ENCODE data around the gene IL6R. TPM values are rescaled to one million over a fixed set of nuclear protein-coding genes. Genes with fewer than 3 reads are reported as not detected.
"Not testable (repeated sequence)": the region's sequence is repeated elsewhere in the genome, so short reads cannot be mapped to it uniquely, and the experiment has no call there.

IL6R gene
- total RNA-seq, 1 experiment from 2014 or later: 16.1 TPM

DNA sequence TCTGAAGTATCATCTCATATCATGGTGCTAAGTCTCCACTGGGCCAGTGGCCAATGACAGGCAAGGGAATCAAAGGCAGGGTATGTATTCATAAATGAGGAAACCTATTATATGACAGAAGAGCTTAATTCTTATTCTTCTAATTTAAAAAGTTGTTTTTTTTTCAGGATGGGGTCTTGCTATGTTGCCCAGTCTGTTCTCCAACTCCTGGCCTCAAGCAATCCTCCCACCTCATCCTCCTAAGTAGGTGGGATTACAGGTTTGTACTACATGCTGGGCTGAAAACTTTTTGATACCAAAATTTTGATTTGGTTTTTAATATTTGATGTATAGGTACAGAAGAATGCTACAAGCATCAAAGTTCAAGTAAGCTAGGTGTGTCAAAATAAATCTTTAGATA, 44.9 kb upstream of the IL6R start:
- Histone ChIP-seq H3K4me3 (ENCODE audit: low read length) (no peak overlapping the region), H3K4me2 (ENCODE audit: low read length) (no peak overlapping the region), H3K9ac (ENCODE audit: low read length) (no peak overlapping the region), H3K27me3 (ENCODE audit: low read length) (no peaks in the 10 kb centered on the region), H3K4me1 (ENCODE audit: insufficient read depth, low read length) (no peaks in the 10 kb centered on the region), H3F3A (ENCODE audit: low read length, unreplicated experiment) (no peaks in the 10 kb centered on the region), H3K27ac (ENCODE audit: low read length) (no peak overlapping the region), H2AFZ (ENCODE audit: low read length) (no peak overlapping the region), H3K36me3 (ENCODE audit: low read depth, low read length) (no peaks in the 10 kb centered on the region), H3K9me2 (replicated peaks; ENCODE audit: low read length) (no peaks in the 10 kb centered on the region), H3K9me3 (ENCODE audit: low read length) (no peaks in the 10 kb centered on the region), H4K20me1 (ENCODE audit: low read length) (no peaks in the 10 kb centered on the region), H3K79me2 (ENCODE audit: low read length) (no peaks in the 10 kb centered on the region)
- CTCF ChIA-PET: no interaction called here
- DNase-seq (no peak), ATAC-seq (no peak)
- BruUV-seq (replicated peaks): no TSS peak
- POLR2A ChIA-PET (ENCODE audit: unreplicated experiment): no interaction called here
- intact Hi-C loops (cut with micrococcal nuclease): no loop called here
- no peak for TF ChIP-seq EZH2phosphoT487 (IDR thresholded peaks at IDR 0.05; ENCODE audit: borderline replicate concordance, low read length)
- TF ChIP-seq, protein P1, sequence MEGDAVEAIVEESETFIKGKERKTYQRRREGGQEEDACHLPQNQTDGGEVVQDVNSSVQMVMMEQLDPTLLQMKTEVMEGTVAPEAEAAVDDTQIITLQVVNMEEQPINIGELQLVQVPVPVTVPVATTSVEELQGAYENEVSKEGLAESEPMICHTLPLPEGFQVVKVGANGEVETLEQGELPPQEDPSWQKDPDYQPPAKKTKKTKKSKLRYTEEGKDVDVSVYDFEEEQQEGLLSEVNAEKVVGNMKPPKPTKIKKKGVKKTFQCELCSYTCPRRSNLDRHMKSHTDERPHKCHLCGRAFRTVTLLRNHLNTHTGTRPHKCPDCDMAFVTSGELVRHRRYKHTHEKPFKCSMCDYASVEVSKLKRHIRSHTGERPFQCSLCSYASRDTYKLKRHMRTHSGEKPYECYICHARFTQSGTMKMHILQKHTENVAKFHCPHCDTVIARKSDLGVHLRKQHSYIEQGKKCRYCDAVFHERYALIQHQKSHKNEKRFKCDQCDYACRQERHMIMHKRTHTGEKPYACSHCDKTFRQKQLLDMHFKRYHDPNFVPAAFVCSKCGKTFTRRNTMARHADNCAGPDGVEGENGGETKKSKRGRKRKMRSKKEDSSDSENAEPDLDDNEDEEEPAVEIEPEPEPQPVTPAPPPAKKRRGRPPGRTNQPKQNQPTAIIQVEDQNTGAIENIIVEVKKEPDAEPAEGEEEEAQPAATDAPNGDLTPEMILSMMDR (conservative IDR thresholded peaks at IDR 0.05; ENCODE audit: low read depth, low read length): no peak
- no peak for TF ChIP-seq EZH2 (IDR thresholded peaks at IDR 0.05; ENCODE audit: low read length, unreplicated experiment)

GRCh38 chr1:154360881-154361280, 44.3 kb upstream of the IL6R start:
- H3K9ac ChIP-seq (ENCODE audit: low read length); BruUV-seq (replicated peaks); DNase-seq; H3K4me3 ChIP-seq (ENCODE audit: low read length); H2AFZ ChIP-seq (ENCODE audit: low read length); H3K79me2 ChIP-seq (ENCODE audit: low read length); intact Hi-C loops (cut with micrococcal nuclease); H3K4me2 ChIP-seq (ENCODE audit: low read length); H3K9me3 ChIP-seq (ENCODE audit: low read length); ATAC-seq; H3K27ac ChIP-seq (ENCODE audit: low read length); H3K27me3 ChIP-seq (ENCODE audit: low read length); H3K9me2 ChIP-seq (replicated peaks; ENCODE audit: low read length); H3K36me3 ChIP-seq (ENCODE audit: low read depth, low read length); H3K4me1 ChIP-seq (ENCODE audit: insufficient read depth, low read length); H3F3A ChIP-seq (ENCODE audit: low read length, unreplicated experiment); H4K20me1 ChIP-seq (ENCODE audit: low read length): not testable (repeated sequence)
- ChIA-PET CTCF (interaction anchor here (0.7 kb wide), 1 partner anchor 535 kb away, joined by 5 read pairs; no protein-coding TSS in a partner anchor), POLR2A (ENCODE audit: unreplicated experiment) (interaction anchor here (0.6 kb wide), 1 partner anchor 27 kb away, joined by 3 read pairs; no protein-coding TSS in a partner anchor)

DNA sequence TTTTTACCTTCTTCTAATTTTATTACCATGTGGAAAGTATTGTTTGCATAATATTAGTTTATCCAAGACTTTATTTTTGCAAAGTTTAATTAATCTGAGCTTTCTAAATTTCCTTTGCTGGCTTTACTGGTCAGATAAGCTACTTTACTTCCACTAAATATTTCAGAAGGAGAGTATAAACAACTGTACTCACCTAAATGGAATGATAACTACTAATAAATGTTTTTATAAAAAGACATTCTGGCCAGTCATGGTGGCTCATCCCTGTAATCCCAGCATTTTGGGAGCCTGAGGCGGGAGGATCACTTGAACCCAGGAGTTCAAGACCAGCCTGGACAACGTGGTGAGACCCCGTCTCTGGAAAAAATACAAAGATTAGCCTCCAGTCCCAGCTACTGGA, 43.8 kb upstream of the IL6R start:
- intact Hi-C loops (cut with micrococcal nuclease): no loop called here
- Histone ChIP-seq H3K27me3 (ENCODE audit: low read length) (no peaks in the 10 kb centered on the region), H2AFZ (ENCODE audit: low read length) (no peak overlapping the region), H3K9me3 (ENCODE audit: low read length) (no peaks in the 10 kb centered on the region), H3K79me2 (ENCODE audit: low read length) (no peaks in the 10 kb centered on the region), H3K9me2 (replicated peaks; ENCODE audit: low read length) (no peaks in the 10 kb centered on the region), H3K4me3 (ENCODE audit: low read length) (no peak overlapping the region), H3K4me2 (ENCODE audit: low read length) (no peak overlapping the region), H3F3A (ENCODE audit: low read length, unreplicated experiment) (no peaks in the 10 kb centered on the region), H3K9ac (ENCODE audit: low read length) (no peak overlapping the region), H4K20me1 (ENCODE audit: low read length) (no peaks in the 10 kb centered on the region), H3K4me1 (ENCODE audit: insufficient read depth, low read length) (no peaks in the 10 kb centered on the region), H3K36me3 (ENCODE audit: low read depth, low read length) (no peaks in the 10 kb centered on the region), H3K27ac (ENCODE audit: low read length) (no peak overlapping the region)
- POLR2A ChIA-PET (ENCODE audit: unreplicated experiment): interaction anchor here (0.6 kb wide), 1 partner anchor 27 kb away, joined by 3 read pairs; no protein-coding TSS in a partner anchor
- ATAC-seq: no peak
- BruUV-seq (replicated peaks): no TSS peak
- no peak for DNase-seq
- no peak for TF ChIP-seq EZH2phosphoT487 (IDR thresholded peaks at IDR 0.05; ENCODE audit: borderline replicate concordance, low read length)
- no peak for TF ChIP-seq EZH2 (IDR thresholded peaks at IDR 0.05; ENCODE audit: low read length, unreplicated experiment)
- TF ChIP-seq, protein P1 (conservative IDR thresholded peaks at IDR 0.05; ENCODE audit: low read depth, low read length): no peak
- CTCF ChIA-PET: interaction anchor here (0.7 kb wide), 1 partner anchor 534 kb away, joined by 5 read pairs; no protein-coding TSS in a partner anchor
